ENCODE measurements around the gene FAM228A. TPM values are rescaled to one million over a fixed set of nuclear protein-coding genes. Genes with fewer than 3 reads are reported as not detected.
"Not testable (repeated sequence)": the region's sequence is repeated elsewhere in the genome, so short reads cannot be mapped to it uniquely, and the experiment has no call there.

FAM228A gene
- 0.16 TPM for total RNA-seq
- long read RNA-seq = 0 reads

DNA sequence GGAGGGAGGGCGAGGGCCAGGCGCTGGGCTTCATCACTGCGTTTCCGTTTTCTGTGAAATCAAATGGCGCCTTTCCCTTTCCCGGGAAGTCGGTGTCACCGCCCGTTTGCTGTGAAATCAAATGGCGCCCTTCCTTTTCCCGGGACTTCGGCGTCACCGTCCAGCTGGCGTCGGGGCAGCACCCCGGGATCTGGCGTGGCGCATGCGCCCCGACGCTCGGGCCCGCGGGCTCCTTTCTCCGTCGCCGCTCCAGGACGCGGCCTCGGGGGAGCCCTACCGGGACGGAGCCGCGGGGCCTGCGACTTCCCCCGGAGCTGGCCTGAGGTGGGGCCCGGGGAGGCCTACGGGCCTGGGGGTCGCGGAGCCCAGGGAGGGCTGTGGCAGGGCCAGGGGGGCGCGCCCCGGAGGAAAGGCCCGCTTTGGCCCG is at the start of gene FAM228A:
Gene FAM228A (plus strand): TSS at position 203 of the 427 bp plus-strand sequence. CDS start 428 bp downstream, outside the sequence.
- intact Hi-C loops (cut with DNase I) = no loop called here
- DNase-seq (no peak), ATAC-seq (ENCODE audit: poor library complexity) (no peak)

DNA sequence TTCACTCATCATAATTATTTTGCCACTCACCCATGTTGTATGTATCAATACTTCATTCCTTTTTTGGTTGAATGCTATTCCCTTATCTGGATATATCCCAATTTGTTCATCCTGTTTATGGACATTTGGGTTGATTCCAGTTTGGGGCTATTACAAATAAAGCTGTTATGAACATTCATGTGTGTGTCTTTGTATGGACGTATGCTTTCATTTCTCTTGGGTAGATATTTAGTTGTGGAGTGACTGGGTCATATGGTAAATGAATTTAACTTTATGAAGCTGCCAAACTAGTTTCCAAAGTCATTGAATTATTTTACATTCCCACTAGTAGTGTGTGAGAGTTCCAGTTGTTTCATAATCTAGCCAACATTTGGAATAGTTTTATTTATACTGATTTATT is 48.9 kb upstream of the FAM228A start:
- no peak for DNase-seq
- ATAC-seq (ENCODE audit: poor library complexity) = no peak
- intact Hi-C loops (cut with DNase I) = no loop called here

DNA sequence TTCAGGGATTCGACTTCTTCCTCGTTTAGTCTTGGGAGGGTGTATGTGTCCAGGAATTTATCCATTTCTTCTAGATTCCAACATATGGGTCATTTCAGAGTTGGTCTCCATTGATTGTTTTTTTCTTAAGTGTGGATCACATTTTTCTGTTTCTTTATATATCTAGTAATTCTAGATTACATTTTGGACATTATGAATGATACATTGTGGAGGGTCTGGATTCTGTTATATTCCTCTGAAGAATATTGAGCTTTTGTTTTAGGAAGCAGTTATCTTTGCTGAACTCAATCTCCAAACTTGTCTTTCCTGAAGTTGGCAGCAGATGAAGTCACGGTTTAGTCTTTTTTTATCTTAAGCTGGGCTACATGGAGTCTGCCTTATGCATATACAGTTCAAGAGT is 42.3 kb upstream of the FAM228A start:
- intact Hi-C loops (cut with DNase I) = no loop called here
- DNase-seq (no peak), ATAC-seq (ENCODE audit: poor library complexity) (no peak)

DNA sequence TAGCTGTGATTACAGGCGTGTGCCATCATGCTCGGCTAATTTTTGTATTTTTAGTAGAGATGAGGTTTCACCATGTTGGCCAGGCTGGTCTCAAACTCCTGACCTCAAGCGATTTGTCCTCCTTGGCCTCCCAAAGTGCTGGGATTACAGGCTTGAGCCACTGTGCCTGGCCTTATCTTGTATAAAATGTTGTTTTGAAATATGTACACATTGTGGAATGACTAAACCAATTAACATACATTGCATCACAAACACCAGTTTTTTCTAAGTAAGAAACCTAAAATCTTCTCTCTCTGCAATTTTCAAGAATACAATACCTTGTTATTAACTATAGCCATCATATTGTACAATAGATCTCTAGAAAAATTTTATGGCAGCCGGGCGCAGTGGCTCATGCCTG is 34.5 kb upstream of the FAM228A start:
- DNase-seq; ATAC-seq (ENCODE audit: poor library complexity); intact Hi-C loops (cut with DNase I): not testable (repeated sequence)

DNA sequence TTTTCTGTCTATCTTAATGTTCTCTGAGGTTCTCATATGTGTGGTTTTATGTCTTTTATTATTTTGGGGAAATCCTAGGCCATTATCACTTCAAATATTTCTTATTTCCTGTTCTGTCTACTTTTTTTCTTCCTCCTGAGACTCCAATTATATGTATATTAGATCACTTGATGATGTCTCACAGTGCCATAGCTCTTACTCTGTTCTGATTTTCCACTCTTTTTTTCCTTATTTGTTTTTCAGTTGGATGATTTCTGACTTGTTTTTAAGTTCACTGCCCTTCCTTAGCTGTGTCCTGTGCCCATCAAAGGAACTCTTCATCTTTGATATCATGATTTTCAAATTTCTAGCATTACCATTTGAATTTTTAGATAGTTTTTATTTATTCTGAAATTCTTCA is 27.5 kb upstream of the FAM228A start:
- no peak for ATAC-seq (ENCODE audit: poor library complexity)
- DNase-seq = no peak
- intact Hi-C loops (cut with DNase I) = no loop called here

DNA sequence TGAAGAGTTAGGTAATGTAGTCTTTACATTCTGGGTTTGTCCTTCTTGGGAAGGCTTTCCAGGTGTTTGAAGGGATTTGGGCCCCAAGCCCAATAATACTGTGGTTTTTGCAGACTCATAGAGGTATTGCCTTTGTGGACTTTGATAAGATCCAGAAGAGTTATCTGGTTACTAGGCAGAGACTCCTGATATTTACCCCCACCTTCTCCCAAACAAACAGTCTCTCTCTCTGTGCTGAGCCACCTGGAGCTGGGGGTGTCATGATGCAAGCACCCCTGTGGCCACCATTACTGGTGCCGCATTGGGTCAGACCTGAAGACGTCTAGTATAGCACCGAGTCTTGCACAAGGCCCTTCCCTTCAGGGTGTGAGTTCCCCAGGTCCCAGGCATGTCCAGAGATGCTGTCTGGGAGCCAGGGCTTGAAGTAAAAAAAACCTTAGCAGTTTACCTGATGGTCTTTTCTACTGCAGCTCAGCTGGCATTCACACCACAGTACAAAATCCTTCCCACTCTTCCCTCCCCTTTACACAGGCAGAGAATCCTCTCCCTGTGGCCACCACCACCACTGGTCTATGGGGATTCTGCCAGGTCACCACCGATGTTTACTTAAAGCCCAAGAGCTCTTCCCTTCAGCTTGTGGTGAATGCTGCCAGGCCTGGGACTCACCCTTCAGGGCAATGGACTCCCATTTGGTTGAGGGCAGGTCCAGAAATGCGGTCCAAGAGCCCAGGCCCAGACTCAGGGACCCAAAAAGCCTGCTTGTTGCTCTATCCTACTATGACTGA is 22.2 kb upstream of the FAM228A start:
- no peak for ATAC-seq (ENCODE audit: poor library complexity)
- intact Hi-C loops (cut with DNase I) = no loop called here
- no peak for DNase-seq

DNA sequence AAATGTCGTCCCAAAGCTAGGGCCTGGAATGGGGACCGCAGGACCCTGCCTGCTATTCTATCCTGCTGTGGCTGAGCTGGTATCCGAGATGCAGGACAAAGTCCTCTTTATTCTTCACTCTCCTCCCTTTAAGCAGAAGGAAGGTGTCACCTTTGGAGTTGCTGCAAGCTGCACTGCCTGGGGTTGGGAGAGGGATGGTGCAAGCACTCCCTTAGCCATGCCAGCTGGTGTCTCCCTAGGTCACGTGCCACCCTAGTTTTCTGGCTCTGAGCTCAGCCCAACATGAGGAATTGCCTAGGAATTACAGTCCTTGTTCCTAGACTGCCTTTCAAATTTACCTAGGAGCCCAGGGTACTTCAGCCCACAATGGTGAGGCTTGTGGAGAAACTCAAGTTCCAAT is 21.4 kb upstream of the FAM228A start:
- intact Hi-C loops (cut with DNase I) = no loop called here
- ATAC-seq (ENCODE audit: poor library complexity) (no peak), DNase-seq (no peak)

DNA sequence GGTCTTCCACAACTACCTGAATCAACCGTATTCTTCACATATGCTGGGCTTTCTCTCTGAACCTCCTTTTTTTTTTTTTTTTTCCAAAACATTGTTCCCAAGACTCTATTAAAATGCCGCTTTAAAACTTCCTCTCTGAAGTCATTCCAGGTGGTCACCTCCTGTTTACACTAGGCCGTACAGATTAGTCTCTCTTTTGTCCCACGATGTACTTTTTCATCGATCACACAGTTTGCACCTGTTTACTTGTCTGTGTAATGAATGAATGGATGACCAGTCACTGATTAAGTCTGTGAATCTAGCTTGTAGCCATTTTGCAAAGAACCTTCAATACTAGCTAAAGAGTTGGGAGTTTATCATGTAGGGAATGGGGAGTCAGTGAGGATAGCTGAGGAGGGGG is 16.7 kb upstream of the FAM228A start:
- intact Hi-C loops (cut with DNase I) = no loop called here
- ATAC-seq (ENCODE audit: poor library complexity) = no peak
- no peak for DNase-seq

DNA sequence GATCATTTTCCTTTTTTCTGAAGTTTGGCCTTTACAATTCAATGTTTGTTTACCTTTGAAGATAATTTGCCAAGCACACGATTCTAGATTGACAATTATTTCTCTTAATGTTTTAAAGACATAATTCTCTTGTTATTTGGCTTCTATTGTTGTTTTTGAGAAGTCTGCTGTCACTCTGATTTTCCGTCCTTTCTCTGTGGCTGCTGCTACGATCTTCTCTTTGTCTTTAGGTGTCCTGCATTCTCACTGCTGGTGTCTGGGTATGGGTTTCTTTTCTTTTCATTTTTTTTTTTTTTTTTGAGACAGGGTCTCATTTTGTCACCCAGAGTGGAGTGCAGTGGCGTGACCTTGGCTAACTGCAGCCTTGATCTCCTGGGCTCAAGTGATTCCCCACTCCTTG is 15.1 kb upstream of the FAM228A start:
- intact Hi-C loops (cut with DNase I) = no loop called here
- DNase-seq = no peak
- ATAC-seq (ENCODE audit: poor library complexity) = no peak

DNA sequence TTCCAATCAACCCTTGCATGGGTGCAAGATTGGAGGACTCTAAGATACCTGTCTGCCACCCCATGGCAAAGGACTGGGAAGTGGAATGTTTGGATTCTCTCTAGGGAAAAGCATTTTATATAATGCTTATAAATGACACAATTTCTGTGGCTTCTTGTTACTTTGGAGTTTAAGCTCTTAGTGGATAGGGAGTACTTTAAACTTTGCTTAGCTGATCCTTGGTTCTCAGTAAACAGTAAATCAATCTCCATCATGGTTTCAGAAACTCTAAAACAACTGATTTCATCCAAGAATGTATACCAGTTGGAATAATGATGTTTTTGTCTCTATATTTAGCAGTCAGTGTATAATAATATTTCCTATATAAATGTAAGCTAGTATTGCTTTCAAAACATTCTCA is 14.1 kb upstream of the FAM228A start:
- ATAC-seq (ENCODE audit: poor library complexity) (no peak), DNase-seq (no peak)
- intact Hi-C loops (cut with DNase I) = no loop called here

DNA sequence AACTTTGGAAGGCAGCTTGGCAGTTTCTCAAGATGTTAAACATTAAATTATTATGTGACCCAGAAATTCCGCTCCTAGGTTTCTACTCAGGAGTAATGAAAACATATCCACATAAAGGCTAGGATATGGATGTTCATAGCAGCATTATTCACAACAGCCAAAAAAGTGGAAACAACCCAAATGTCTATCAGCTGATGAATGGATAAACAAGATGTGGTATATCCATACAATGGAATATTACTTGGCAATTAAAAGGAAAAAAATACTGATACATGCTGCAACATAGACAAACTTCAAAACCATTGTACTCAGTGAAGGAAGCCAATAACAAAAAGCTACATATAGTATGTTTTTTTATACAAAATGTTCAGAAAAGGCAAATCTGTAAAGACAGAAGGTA is 12.4 kb upstream of the FAM228A start:
- intact Hi-C loops (cut with DNase I) = no loop called here
- ATAC-seq (ENCODE audit: poor library complexity) = no peak
- DNase-seq = no peak

DNA sequence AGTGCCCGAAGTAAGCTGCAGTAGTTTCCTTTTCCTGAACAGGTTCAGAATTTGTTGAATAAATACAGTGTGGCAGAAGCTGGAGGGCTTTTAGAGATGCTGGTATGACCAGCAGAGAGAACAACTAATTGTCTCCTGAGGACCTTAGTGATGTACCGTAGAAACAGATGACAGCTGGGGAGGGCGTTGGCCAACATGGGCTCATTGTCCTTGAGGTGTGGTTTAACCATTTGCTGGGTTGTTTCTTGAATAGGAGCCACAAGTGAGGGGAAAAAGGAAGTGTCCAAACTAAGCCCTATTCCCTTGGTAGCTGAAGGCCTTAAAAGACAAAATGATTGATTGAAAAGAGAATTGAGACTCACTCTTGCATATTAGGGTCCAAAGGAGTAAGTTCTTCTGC is 11.7 kb upstream of the FAM228A start:
- no peak for DNase-seq
- intact Hi-C loops (cut with DNase I) = no loop called here
- ATAC-seq (ENCODE audit: poor library complexity) = no peak

DNA sequence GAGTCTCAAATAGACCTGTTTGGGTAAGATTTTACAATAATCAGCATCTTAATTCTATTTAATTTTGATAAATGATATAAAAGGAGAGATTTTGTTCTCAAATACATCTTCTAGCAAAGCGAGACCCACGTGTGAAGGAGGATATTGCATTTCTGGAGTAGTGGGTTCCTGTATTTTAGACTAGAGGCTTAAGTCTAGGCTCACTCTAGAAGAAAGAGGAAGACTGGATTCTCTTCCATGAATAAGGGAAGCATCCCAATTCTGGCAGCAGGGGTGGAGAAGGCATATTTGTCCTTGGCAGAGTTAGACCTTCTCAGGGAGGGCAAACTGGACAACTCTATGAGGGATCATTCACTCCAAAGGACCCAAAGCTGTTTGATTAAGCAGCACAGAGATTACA is 11.3 kb upstream of the FAM228A start:
- intact Hi-C loops (cut with DNase I) = no loop called here
- DNase-seq (no peak), ATAC-seq (ENCODE audit: poor library complexity) (no peak)

DNA sequence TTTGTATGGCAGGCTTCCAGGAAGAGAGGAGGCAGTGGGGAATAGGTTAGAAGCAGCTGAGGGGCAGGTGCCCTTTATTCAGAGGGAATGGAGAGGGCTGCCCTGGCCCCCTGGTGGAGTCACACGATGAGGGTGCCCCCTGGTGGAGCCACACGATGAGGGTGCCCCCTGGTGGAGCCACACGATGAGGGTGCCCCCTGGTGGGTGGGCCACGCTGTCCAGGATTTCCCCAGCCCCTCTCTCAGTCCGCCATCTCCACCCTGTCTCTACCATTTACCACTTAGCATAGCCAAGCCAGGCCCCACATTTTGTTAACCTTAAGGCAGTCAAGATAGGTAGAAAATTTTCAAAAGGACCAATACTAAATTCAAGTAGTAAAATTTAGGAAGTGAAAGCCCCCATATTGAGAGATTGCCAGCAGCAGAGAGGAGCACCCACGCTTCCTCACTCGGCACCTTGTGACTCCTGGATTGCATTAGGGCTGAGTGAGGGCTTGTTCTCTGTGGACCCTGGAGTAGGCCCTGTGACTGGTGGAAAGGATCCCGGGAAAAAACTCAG is 10.4 kb upstream of the FAM228A start:
- DNase-seq (peak; percentile 54), ATAC-seq (ENCODE audit: poor library complexity) (peak; percentile 71)
- intact Hi-C loops (cut with DNase I) = no loop called here

DNA sequence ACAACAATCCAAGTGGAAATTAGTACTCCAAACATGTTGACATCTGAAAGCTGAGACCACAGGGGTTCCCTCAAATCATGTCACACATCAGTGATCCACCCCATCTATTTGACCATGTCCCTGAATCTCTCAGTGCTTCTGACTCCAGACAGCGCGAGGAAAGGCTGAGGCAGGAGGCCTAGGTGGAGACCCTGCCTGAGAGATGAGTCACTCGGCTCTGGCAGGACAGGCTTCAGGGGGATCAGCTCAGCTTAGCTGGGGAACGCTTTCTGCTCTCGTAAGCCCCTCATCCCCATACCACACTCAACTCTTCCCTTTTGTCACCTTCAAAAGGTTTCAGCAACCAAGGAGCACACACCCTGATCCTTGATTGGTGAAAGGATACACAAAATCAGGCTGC is 5.8 kb upstream of the FAM228A start:
- intact Hi-C loops (cut with DNase I) = no loop called here
- DNase-seq (no peak), ATAC-seq (ENCODE audit: poor library complexity) (no peak)

DNA sequence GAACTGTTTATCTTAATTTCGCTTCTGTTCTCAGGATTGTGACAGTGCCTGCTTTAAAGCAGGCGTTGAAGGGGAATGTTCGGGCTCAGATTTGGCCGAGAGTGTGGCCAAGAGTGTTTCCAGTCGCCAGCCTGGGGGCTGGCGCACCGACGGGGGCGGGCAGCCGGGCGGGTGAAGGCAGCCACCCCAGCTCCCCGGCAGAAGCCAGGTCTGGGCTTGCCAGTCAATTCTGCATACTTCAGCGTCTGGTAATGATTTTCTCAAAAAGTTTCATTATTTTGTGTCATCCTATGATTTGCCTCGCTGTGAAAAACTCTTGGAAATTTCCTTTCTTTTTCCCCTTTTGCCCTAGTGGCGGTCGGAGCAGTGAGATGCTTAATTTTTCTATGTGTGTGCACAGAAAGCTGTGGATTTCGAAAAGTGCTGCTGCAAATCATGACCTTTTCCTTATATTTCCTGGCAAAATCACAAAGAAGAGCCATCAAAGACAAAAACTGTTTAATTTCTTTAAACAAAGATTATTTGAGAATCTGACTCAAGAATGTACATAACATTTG is 856 bp downstream of the FAM228A start:
- no peak for DNase-seq
- no peak for ATAC-seq (ENCODE audit: poor library complexity)
- intact Hi-C loops (cut with DNase I) = no loop called here

DNA sequence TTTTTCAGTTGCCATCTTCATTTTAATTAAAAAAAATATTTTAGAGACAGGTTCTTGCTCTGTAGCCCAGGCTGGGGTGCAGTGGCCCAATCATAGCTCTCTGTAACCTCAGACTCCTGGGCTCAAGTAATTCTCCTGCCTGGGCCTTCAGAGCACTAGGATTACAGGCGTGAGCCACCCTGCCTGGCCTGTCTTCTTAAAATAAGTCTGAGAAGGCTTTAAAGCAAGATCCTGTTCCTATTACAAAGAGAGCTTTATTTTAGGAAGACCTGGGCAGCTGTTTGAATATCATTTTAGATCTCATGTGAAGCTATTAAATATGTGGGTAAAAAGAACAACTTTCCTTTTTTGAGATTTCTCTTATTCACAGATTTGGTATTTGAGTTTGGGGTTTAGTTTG is 1.5 kb downstream of the FAM228A start:
- DNase-seq (no peak), ATAC-seq (ENCODE audit: poor library complexity) (no peak)
- intact Hi-C loops (cut with DNase I) = no loop called here

DNA sequence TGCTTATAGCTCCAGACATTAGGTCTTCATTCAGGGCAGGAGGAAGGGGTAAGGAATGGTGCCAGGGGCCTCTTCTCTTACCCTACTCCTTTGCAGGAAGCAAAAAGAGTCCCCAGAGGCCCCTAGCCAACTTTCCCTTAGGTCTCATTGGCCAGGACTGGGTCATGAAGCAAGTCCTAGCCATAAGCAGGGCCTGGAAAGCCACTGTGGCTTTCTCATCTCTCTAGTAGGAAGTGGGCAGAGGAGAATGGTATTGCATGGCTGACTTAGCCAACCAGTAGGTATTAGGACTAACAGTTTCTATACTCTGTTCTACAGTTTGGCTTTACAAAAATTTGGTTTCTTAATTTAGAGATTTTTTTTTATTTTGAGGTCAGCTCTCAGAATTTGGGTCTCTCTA is 4.8 kb downstream of the FAM228A start:
- intact Hi-C loops (cut with DNase I) = no loop called here
- DNase-seq (no peak), ATAC-seq (ENCODE audit: poor library complexity) (no peak)

DNA sequence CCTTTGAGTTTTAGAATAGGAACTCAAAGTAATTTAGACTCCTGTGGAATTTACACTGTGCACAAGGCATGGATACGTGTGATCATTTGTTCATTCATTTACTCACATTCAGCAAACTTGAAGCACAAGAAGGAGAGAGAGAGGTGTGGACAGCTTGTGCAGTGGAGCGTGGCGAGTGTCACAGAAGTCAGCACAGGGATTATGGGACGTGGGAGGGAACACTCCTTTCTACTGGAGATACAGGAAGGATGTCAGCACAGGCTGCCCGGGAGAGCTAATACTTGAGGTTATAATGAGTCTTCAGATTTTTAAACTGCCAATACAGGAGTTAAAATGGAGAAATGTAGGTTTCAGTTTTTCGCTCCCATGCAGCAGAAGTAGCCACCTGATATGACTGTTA is 7.0 kb downstream of the FAM228A start:
- ATAC-seq (ENCODE audit: poor library complexity) = no peak
- no peak for DNase-seq
- intact Hi-C loops (cut with DNase I) = no loop called here

DNA sequence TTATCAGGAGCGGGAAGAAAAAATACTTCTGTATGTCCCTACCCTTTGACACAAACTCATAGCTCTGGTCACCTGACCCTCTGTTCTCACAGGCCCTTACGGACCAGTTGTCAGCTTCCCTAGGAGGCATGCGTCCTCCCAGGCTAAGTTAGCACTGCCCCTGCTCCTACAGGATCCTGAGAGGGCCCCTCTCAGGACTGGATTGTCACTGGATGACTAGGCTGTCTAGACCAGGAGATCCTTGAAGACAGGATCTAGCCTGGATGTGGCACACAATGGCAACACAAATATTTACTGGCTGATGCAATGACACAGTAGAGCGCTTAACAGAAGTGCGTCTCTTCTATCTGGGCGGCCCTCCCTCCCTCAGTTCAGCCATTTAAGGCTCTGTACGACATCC is 7.7 kb downstream of the FAM228A start:
- no peak for ATAC-seq (ENCODE audit: poor library complexity)
- DNase-seq = no peak
- intact Hi-C loops (cut with DNase I) = no loop called here

Data from Right ventricle myocardium superior (tissue), 1 donor.